OCI-LY1 (cell line): ENCODE results near the gene MAN2B2.

Experiments
- H2AFZ ChIP-seq: fragments of 200-600 bp; sonication (generic), shearing (Covaris generic); 2 replicates; pipeline ENCODE4 v1.6.0; 2014; ENCODE audit warnings: antibody characterized with exemption, mild to moderate bottlenecking, low read length
- H3F3A ChIP-seq: fragments of 200-600 bp; sonication (generic), shearing (Covaris generic); 2 replicates; pipeline ENCODE4 v1.6.0; 2014; ENCODE audit warnings: mild to moderate bottlenecking, antibody characterized with exemption, low read length, moderate library complexity; ENCODE audit not compliant: insufficient read depth
- H3K27ac ChIP-seq: fragments of 200-600 bp; sonication (generic); 2 replicates; pipeline ENCODE4 v1.5.1; 2014; ENCODE audit warnings: low read length, mixed run types, mild to moderate bottlenecking, low read depth; ENCODE audit not compliant: poor library complexity, severe bottlenecking
- H3K27me3 ChIP-seq: fragments of 200-600 bp; sonication (generic); 2 replicates; pipeline ENCODE4 v1.6.0; 2014; ENCODE audit warnings: antibody characterized with exemption, mild to moderate bottlenecking, low read length, moderate library complexity; ENCODE audit not compliant: insufficient read depth
- H3K36me3 ChIP-seq: fragments of 200-600 bp; sonication (generic); 2 replicates; pipeline ENCODE4 v1.6.1; 2014; ENCODE audit warnings: mild to moderate bottlenecking, antibody characterized with exemption, low read length, moderate library complexity, mixed read lengths; ENCODE audit not compliant: insufficient read depth
- H3K4me1 ChIP-seq: fragments of 200-600 bp; sonication (generic); 2 replicates; pipeline ENCODE4 v1.5.1; 2014; ENCODE audit warnings: mild to moderate bottlenecking, low read length, moderate library complexity; ENCODE audit not compliant: insufficient read depth, severe bottlenecking
- H3K4me2 ChIP-seq: fragments of 200-600 bp; sonication (generic), shearing (Covaris generic); 2 replicates; pipeline ENCODE4 v1.6.1; 2014; ENCODE audit warnings: low read length
- H3K4me3 ChIP-seq: fragments of 200-600 bp; sonication (generic); 2 replicates; pipeline ENCODE4 v1.5.1; 2014; ENCODE audit warnings: low read length, low read depth, mild to moderate bottlenecking, mixed read lengths; ENCODE audit not compliant: poor library complexity, severe bottlenecking
- H3K79me2 ChIP-seq: fragments of 200-600 bp; shearing (Covaris generic); 2 replicates; pipeline ENCODE4 v1.6.1; 2016; ENCODE audit warnings: mixed run types, low read length, mixed read lengths; ENCODE audit not compliant: insufficient read depth
- H3K9ac ChIP-seq: fragments of 200-600 bp; sonication (generic), shearing (Covaris generic); 2 replicates; pipeline ENCODE4 v1.6.1; 2014; ENCODE audit warnings: mild to moderate bottlenecking, low read length, mixed read lengths
- H3K9me2 ChIP-seq: fragments of 200-600 bp; sonication (generic), shearing (Covaris generic); 2 replicates; pipeline ENCODE4 v1.6.1; 2014; ENCODE audit warnings: low read depth, mild to moderate bottlenecking, low read length, mixed read lengths
- H3K9me3 ChIP-seq: fragments of 200-600 bp; shearing (Covaris generic); 2 replicates; pipeline ENCODE4 v1.6.1; 2014; ENCODE audit warnings: low read length, mixed read lengths
- H4K20me1 ChIP-seq: fragments of 200-600 bp; sonication (generic), shearing (Covaris generic); 2 replicates; pipeline ENCODE4 v1.6.0; 2016; ENCODE audit warnings: mild to moderate bottlenecking, low read length; ENCODE audit not compliant: insufficient read depth
- CTCF ChIP-seq: fragments of 200-600 bp; sonication (generic), shearing (Covaris generic); IDR thresholded peaks from 2 replicates; pipeline ENCODE4 v1.5.1; 2017; ENCODE audit warnings: mild to moderate bottlenecking, antibody characterized with exemption, low read length, moderate library complexity, mixed read lengths
- EZH2 ChIP-seq: fragments of 200-600 bp; sonication (generic), shearing (Covaris generic); IDR thresholded peaks from 2 replicates; pipeline ENCODE4 v1.8.0; 2017; ENCODE audit warnings: borderline replicate concordance, mixed run types, mild to moderate bottlenecking, antibody characterized with exemption, low read length, moderate library complexity, mixed read lengths

Gene MAN2B2

GRCh38 chr4:6568689-6569332, 6.2 kb upstream of the MAN2B2 start:
- Histone ChIP-seq H3K9me2 (no peaks in the 10 kb centered on the region), H3K36me3 (no peaks in the 10 kb centered on the region), H3K4me3 (no peak overlapping the region), H2AFZ (no peak overlapping the region), H3K4me1 (no peaks in the 10 kb centered on the region), H3K9me3 (no peaks in the 10 kb centered on the region), H4K20me1 (no peaks in the 10 kb centered on the region), H3K4me2 (no peak overlapping the region), H3K27me3 (no peaks in the 10 kb centered on the region), H3K79me2 (no peaks in the 10 kb centered on the region), H3K27ac (no peak overlapping the region), H3K9ac (no peak overlapping the region), H3F3A (no peaks in the 10 kb centered on the region)
- TF ChIP-seq EZH2 (no peak), CTCF (no peak)

GRCh38 chr4:6571608-6572007, 3.4 kb upstream of the MAN2B2 start:
- no peaks in the 10 kb centered on the region for H4K20me1 ChIP-seq
- H2AFZ ChIP-seq, result no peak overlapping the region
- H3K36me3 ChIP-seq, result no peaks in the 10 kb centered on the region
- no peaks in the 10 kb centered on the region for H3K27me3 ChIP-seq
- no peak overlapping the region for H3K4me3 ChIP-seq
- no peak overlapping the region for H3K27ac ChIP-seq
- TF ChIP-seq CTCF, result no peak
- TF ChIP-seq EZH2, result no peak
- H3K9ac ChIP-seq, result no peak overlapping the region
- no peaks in the 10 kb centered on the region for H3F3A ChIP-seq
- no peaks in the 10 kb centered on the region for H3K9me3 ChIP-seq
- H3K79me2 ChIP-seq, result no peaks in the 10 kb centered on the region
- no peaks in the 10 kb centered on the region for H3K9me2 ChIP-seq
- peaks cover 11% of the 10 kb centered on the region for H3K4me1 ChIP-seq
- no peak overlapping the region for H3K4me2 ChIP-seq

DNA sequence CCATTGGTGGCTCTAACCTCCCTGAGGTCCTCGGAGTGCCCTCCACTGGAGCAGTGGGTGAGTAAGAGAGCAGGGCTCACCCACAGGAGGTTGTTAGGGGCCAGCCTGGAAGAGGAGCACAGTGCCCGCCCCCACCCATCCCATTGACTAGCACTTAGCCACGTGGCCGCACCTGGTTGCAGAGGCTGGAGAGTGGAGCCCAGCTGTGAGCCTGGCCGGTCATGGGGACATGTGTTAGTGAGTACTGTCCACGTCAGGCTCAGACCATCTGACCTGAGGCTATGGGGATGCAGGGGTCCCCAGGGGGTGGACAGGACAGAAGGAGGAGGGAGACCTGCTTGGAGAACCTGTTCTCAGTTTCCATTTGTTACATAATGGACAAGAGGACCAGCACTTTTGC, 1.4 kb upstream of the MAN2B2 start:
- Histone ChIP-seq H3K4me1 (peaks cover 11% of the 10 kb centered on the region), H3K9me3 (no peaks in the 10 kb centered on the region), H3F3A (no peaks in the 10 kb centered on the region), H3K36me3 (peaks cover 4% of the 10 kb centered on the region; the same call in 1 of the 2 replicates), H3K27ac (no peak overlapping the region), H3K9me2 (no peaks in the 10 kb centered on the region), H3K4me2 (no peak overlapping the region), H4K20me1 (no peaks in the 10 kb centered on the region), H3K27me3 (no peaks in the 10 kb centered on the region), H3K4me3 (no peak overlapping the region), H3K9ac (no peak overlapping the region), H2AFZ (no peak overlapping the region), H3K79me2 (no peaks in the 10 kb centered on the region)
- TF ChIP-seq EZH2 (no peak), CTCF (no peak)
